NCI-H510A treated with DMSO at 0.1 percent for 48 hours (cell line): ENCODE data around the gene TMEM8B.
"Not testable (repeated sequence)": the region's sequence is repeated elsewhere in the genome, so short reads cannot be mapped to it uniquely, and the experiment has no call there.

ENCODE experiments used
- DNase-seq: peaks from one replicate; lab custom pipeline; 2025; lab: John Stamatoyannopoulos, UW

Gene TMEM8B

GRCh38 chr9:35908504-35909125, 79.6 kb downstream of the TMEM8B start:
- no peak for DNase-seq

- no peak for DNase-seq
These were observed 80.2 kb downstream of the TMEM8B start, which contains the start of gene SPAAR for GRCh38 chr9:35909274-35909673. TSS of gene SPAAR (plus strand) at chr9:35909490. CDS start at chr9:35910464, 974 bp downstream.

- no peak for DNase-seq
These were observed 80.9 kb downstream of the TMEM8B start for GRCh38 chr9:35909687-35910612.

- peak; percentile 28 for DNase-seq
These were observed 81.8 kb downstream of the TMEM8B start for GRCh38 chr9:35910613-35911359.

- no peak for DNase-seq
These were observed 82.7 kb downstream of the TMEM8B start for GRCh38 chr9:35911690-35912089.

- no peak for DNase-seq
These were observed 83.9 kb downstream of the TMEM8B start for GRCh38 chr9:35912791-35913400.

GRCh38 chr9:35913429-35913828, 84.4 kb downstream of the TMEM8B start:
- not testable (repeated sequence) for DNase-seq

GRCh38 chr9:35914301-35914807, 85.3 kb downstream of the TMEM8B start:
- DNase-seq = no peak
